AML-193 (cell line): ENCODE results near the gene ENOSF1.

Source experiments
- DNase-seq, 2 experiments: peaks; one replicate each; lab custom pipeline; 2025; lab: John Stamatoyannopoulos, UW

ENOSF1 gene

GRCh38 chr18:635171-635570, 77.3 kb downstream of the ENOSF1 start:
- DNase-seq = no peak

DNA sequence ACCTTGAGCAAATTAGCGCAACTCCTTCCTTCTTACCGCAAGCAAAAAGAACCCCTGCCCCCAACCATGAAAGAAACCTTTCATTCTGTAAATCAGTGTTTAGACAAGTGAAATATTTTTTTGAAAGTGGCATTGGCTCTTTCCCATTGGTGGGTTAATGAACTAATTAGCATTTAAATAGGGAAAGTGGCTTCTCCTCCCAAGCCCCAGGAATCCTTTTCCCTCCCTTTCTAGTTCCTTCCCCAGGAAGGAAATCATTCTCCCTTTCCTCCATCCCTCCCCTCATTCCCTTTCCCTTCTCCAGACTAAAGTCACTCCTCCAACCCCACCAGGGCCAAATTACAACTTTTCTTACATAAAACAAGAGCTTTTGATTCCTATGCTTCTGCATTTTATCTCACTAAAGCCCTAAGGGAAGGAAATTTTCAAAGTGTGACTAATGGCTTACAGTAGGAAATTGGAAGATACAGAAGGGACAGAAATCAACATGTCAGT, 77.8 kb downstream of the ENOSF1 start:
- no peak for DNase-seq

GRCh38 chr18:631560-631959, 80.9 kb downstream of the ENOSF1 start:
- no peak for DNase-seq

DNA sequence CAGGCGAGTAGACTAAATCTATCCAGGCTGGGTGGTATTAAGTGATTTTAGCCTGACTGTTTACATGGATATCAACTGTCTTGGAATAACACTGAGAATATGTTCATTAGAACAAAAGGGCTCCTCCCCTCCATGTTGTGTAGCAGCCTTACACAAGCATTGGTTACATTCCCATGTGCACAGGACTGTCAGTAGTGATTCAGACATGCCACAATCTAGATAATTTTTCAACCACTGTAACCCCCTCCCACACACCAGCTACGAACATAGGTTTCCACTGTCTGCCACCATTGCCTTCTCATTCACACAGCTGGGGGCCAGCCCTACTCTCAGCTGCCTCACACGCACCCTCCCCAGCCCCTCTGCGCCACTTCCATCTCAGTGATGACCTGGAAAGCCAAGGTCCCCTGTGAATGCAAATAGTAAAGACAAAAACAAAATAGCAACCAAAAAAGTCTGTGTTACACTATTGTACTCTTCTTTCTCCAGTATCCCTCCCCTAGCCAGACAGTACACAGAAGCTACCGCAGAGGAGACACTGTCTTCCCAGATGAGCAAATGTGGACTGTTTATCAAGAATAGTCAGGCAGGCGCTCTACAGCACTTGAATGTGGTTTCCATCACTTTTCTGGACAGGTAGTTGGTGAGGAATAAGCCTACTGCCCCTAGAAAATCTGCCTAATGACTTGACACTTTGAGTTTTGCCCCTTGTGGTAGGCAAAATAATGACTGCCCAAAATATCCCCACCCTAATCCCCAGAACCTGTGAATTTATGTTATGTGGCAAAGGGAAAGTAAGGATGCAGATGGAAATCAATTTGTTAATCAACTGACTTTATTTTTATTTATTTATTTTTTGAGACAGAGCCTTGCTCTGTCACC, 82.9 kb downstream of the ENOSF1 start:
- no peak for DNase-seq

DNA sequence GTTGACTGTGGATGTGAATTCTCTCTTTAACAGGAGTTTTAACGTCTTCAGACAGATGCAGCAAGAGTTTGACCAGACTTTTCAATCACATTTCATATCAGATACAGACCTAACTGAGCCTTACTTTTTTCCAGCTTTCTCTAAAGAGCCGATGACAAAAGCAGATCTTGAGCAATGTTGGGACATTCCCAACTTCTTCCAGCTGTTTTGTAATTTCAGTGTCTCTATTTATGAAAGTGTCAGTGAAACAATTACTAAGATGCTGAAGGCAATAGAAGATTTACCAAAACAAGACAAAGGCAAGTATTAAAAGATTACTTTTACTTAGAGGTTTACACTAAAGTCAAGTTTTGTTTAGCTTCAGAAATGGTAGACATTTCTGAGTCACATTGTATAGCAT, 85.2 kb downstream of the ENOSF1 start:
- DNase-seq = no peak

DNA sequence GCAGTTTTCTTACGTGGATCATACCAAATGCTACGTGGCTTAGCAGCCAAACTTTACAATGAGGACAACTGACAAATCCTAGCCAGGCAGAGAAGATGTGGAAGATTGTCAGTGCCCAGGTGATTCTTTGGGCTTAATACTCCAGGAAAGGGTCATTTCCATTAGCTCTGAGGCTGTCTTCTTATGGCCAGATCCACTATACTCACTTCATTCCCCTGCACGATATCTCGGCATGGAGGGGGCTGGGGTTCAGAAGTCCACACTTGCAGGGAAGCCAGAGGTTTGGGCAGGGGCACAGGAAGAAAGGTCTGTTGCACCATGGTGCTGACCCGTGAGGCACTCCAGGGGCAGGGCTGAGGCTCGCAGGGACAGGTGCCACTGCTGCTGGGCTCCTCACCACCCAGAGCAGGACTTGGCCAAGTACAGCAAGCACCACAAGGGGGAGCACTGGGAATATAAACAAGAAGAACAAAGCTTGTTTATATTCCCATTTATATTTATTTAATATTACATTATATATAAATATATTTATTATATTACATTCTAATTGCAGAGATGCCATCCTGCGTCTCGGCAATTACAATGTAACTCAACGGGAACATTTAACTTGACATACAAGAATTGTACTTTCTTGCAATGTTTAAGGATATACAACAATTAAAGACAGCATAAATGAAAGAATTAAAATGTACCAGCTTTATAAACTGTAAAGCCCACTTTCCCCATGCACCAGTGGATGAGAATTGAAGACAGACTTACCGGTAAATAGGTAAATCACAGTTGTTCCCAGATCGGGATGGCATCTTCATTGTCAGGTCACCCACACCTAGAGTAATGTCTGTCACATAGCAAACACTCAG, 88.4 kb downstream of the ENOSF1 start:
- peak; percentile 52 to 60 for DNase-seq

DNA sequence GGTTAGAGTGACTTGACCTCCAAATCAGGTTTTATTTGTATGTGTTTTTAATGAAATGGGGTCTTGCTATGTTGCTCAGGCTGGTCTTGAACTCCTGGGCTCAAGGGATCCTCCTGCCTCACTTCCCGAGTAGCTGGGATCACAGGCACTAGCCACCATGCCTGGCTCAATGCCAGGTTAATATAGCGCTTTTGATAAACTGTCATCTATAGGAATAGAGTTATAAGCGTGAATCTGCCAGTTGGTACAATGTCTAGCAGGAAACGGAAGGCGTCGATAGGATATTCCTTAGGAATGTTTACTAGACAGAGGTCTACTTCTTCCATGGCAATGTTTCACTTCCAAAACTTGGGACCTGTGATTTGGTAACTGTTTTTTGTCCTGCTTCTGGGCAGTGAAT, 90.1 kb downstream of the ENOSF1 start:
- no peak for DNase-seq

DNA sequence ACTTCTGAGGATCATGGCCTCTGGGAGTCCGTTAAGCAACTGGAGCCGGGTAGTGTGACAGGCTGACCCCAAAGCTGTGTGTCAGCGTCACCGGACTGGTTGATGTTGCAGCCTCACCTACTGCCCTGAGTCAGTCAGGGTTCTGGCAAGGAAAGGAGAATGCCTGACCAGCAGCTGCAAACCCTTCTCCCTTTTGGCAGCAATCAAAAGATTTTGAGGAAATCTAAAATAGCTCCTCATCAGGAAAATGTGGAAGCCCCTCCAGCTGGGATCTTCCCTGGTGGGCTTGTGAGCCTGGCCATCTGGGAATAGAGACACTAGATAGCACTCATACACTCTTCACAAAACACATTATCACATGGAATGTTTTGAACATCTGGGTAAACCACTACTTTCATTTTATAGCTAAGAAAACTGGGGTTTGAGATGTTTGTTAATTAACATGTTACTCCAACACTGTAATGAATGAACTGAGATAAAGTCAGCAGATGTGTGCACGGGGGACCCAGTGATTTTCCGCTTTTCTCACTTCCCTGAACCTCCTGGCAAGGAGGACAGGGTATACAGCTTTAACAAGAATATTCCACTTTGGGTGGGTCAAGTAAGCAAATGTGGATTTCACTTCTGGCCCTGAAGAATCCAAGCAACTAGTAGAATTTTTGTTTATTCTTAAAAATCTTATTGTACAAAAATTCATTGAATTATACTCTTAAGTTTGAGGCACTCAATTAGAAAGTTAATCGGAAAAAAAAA, 91.0 kb downstream of the ENOSF1 start:
- DNase-seq = no peak
